GM21529 (cell line): ENCODE results near the gene USP9X.
A peak's percentile ranks its signal among the peaks of the same experiment; 100 is the strongest.
"Not testable (repeated sequence)": the region's sequence is repeated elsewhere in the genome, so short reads cannot be mapped to it uniquely, and the experiment has no call there.

ENCODE experiments used
- ATAC-seq: cut with Tn5 transposase; IDR thresholded peaks from one replicate; pipeline ENCODE4 v1.9.1; 2021; ENCODE audit not compliant: unreplicated experiment

Gene USP9X

DNA sequence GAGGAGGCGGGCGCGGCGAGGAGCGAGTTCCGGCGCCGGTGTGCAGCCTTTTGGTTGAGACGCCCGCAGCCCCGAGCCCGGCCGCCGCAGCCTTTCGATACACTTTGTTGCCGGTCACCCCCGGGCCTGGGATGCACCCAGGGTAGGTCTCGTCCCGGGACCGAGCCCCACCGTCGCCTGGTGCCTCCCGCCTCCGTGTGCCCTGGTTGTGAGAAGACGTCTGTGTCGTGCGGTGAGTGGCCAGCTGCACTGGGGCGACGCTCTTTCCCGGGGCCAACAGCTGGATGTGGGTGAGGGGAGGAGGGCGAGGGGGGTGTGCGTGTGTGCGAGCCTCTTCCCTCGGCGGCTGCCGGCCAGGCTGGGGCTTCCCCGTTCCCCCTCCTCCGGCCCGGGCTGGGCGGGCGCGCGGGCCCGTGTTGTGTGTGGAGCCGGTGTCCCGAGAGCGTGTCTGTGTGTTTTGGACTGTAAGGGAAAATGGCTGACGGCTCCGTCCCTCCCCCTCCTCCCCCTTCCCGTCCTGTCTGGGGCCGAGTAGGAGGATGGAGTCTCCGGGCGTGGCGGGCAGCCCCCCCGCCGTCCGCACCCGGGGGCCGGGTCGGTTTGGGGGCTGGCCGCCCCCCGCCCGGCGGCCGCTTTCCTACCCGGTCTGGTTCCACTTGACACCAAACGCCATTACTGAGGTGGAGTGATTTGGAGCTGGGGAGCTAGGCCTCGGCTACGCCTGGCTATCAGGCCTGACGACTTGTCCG, 807 bp downstream of the USP9X start:
- ATAC-seq: peak; percentile 11

DNA sequence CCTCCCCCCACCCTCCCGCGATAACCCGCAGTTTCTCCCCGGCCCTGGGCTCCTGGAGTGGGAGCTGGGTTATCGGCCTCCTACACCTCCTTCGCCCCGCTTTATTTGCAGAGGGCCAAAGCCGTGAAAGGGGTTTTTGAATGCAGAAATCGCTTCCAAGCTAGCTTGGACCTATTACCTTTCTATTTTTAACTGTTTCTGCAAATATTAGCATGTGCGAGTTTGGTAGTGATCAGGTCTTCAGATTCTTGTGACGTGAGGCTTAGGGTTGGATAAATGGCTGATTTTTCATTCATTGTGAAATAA, 1.3 kb downstream of the USP9X start:
- ATAC-seq: no peak

DNA sequence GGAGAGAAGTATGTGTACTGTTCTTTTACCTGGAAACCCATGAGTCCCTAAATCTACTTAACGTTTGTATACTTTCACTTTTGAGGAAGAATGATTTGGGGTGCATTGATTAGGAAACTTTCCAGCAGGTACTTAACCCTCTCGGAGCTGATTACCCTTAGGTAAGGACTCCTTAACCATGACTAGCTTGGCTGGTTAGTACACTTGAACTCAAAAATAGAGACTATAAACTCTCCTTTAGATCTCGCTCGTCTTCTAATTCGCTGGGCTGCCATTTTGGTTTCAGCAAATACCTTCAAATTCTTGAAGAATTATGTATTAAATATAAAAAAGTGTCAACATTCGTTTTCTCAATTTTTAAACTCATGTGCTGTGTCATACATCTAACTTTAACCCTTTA, 2.0 kb downstream of the USP9X start:
- no peak for ATAC-seq

DNA sequence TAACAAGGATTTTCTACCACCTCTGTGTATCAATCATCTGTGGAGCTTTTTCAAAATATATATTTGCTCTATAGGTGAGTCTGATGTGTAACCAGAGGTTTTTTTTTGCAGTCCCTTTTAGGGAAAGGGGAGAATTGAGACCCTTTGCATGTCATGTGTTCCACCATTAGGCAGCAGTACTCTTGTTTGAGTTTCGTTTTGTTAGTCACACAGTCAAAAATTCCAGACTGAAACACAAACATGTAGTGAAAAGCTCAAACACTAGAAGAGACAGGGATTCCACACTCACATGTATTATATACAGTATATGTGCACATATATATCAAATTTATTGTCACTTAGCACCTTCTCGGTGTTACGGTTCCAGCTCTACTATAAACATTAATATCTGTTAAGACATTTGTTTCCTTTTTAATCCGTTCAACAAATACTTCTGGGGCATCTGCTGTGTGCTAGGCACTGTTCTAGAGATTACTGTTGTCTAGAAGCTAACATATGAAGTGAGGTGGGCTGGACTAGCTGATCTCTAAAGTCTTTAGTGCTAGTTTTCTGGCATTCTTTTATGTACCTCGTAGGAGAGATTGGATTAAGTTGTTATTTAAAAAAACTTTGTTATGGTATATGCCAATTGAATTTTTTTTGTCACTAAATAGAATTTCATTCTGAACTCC, 5.5 kb downstream of the USP9X start:
- ATAC-seq: no peak

DNA sequence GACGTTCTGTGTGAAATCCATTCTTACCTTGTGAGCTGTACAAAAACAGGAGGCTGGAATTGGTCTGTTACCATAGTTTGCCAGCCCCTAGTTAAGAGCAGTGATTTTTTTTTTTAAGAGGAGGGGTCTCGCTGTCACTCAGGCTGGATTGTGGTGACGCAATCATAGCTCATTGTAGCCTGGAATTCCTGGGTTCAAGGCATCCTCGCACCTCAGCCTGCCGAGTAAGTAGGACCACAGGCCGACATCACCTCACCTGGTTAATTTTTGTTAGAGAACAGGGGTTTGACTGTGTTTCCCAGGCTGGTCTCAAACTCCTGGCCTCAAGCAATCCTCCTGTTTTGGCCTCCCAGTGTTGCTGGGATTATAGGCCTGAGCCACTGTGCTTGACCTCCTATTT, 7.5 kb downstream of the USP9X start:
- ATAC-seq: no peak

DNA sequence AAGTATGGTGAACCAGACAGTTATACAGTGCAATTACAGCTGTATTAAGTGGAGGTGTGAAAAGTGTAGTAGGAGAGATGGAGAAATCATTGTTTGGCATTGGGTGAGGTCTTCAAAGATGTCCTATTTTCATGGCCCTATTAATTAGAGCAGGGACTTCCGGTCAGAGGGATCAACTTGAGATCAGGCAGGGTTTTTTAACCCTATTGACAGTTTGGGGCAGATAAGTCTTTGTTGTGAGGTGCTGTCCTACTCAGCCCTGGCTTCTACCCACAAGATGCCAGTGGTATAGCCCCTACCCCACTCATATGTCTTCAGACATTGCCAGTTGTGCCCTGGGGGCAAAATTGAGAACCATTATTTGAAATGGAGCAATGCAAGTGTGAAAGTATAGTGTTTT, 9.9 kb downstream of the USP9X start:
- no peak for ATAC-seq

DNA sequence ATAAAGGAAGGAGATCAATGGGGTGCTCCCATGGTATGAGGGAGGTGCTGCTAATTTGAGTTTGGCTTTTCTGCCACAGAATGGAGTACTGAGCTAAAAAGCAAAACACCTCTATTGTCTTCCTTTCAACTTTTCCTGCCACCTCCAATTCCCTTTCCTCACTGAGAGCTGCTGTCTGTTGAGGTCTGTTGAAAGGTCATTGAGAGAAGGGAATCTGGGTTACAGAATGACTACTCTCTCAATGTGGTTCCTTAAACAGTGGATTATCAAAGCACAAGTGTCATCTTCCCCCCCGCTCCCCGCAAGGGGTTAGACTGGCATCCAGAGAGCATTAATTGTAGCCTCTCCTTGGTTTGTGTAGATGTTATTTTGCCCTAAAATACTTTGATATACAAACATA, 10.7 kb downstream of the USP9X start:
- no peak for ATAC-seq

DNA sequence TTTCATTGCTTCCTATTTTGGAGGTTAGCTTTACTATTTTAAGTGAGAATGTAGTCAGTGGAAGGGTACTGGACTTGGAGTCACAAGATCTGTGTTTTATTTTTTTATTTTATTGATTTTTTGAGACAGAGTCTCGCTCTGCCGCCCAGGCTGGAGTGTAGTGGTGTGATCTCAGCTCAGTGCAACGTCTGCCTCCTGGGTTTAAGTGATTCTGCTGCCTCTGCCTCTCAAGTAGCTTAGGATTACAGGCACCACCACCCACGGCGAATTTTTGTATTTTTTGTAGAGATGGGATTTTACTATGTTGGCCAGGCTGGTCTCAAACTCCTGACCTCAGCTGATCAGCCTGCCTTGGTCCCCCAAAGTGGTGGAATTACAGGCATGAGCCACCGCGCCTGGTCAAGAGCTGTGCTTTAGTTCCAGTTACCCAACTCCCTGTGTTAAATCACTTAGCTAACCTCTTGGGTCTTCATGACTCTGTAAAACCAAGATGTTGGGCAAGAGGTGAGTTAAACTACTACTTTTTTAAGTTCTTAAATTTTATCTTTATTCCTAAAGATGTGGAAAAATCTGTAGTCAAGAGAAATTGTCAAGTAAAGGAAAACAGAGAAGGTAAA, 11.2 kb downstream of the USP9X start:
- ATAC-seq: no peak

DNA sequence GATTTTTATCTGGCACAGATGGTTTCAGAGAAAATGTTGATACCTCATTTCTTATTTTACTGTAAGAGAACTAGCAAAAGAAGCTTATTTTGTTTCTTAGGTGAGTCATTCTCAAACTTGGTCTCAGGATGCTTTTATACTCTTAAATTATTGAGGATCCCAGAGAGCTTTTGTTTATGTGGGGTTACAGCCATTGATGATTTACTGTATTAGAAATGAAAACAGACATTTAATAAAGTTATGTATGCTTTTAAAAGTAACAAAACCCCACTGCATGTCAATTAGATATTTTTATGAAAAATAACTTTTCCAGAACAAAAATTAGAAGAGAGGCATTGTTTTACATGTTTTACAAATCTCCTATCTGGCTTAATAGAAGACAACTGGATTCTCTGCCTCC, 12.1 kb downstream of the USP9X start:
- no peak for ATAC-seq

DNA sequence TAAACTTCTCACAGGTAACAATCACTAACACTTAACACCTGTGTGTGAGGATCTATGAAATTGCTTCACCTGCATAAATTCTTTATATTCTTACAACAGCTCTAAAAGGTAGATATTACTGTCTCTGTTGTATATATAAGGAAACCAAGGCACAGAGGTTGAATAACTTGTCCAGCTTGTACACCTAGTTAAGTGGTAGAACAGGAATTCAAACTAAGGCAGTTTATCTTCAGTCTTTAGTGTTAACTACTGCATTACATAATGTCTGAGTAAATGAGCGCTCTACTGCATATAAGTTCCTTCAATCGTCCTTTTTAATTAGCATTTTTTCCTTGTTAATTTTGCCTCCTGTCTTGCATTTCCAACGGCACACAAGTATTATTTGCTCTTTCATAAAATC, 15.0 kb downstream of the USP9X start:
- no peak for ATAC-seq

DNA sequence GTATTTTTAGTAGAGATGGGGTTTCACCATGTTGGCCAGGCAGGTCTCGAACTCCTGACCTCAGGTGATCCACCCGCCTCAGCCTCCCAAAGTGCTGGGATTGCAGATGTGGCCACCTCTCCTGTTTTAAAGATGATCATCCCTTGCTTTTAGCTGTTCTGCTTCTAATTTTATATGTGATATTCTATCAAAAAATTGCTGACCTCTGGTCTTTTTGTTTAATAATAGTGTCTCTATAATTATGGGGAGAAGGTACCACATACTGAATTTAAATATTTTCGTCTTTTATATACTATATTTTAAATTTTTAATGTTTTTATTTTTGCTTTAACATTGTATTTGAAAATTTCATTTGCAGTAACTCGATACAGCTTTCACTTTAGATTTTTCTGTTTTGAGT, 15.6 kb downstream of the USP9X start:
- ATAC-seq: no peak

DNA sequence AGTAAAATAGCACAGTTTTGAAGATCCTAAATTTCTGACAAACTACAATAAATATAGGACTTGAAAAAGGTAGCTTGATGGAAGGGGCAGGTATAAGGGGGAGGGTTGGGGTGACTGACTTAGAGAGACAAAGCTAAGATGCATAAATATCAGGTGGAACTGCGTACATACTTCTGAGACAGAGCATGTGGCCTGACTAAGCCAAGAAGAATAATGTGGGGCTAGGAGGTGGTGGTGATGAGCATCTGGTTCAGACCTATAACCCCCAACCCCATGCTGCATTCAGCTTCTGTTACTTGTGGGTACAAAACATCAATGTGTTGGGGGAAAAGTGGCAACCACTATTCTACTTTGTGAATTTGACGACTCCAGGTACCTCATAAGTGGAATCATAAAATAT, 19.8 kb downstream of the USP9X start:
- no peak for ATAC-seq

DNA sequence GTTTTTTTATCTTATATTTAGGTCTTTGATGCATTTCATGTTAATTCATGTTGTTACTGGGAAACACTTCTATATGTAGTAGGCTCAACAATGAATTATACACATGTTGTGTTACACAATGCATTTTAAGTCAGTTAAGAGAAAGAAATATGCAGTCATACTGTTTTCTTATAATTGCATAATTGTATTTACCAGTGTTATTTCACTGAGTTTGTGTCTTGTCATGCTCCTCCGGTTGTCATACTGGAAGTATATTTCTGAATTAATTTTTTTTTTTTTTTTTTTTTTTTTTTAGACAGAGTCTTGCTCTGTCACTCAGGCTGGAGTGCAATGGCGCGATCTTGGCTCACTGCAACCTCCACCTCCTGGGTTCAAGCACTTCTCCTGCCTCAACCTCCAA, 21.0 kb downstream of the USP9X start:
- ATAC-seq: not testable (repeated sequence)

DNA sequence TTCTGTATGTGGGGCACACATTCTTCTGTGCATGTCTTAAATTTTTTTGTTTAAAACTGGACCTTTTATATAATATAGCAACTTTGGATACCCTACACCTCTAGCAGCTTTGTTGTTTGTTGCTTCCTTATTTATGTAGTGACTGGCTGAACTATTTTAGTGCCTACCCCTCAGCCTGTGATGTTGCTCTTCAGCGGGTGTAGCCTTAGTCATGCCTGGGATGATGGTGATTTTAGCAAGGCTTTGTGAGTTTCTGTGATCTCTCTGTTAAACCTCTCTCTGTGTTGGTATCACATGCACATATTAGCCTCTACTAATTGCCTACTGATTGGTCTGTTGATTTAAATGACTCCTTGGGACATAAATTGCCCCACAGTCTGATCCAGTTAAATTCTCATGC, 22.8 kb downstream of the USP9X start:
- no peak for ATAC-seq

DNA sequence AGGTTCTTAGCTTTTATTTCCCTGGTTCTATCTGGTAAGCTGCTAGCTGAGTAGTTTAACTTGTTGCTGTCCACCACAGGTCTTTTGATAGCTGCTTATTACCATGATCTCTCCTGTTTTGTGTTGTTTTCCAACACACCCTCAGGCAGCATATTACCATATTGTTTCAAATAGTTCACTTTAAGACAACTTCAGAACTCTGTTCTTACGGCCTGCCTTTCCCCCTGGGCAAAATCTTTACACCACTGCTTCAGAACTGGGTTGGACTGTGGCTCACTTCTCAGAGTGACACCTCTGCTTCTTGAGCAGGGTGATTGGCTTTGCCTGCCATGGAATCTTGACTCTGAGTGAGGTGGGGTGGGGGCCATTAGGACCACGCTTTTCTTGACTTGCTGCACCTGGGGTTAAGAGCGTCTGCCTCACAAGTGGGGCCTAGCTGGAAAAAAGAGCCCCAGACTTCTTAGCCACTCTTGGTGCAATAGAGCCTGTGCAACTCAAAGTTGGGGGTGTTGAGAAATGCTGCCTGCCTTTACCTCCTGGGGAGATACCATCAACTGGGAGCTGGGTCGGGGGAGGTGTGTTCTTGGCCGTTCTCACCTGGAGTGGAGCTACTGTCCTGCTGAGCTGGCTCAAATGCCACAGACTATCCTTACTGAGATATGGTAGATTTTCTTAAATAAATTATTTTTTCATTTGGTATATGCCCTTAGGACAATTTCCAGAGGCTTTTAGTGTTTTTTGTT, 23.4 kb downstream of the USP9X start:
- ATAC-seq: no peak

DNA sequence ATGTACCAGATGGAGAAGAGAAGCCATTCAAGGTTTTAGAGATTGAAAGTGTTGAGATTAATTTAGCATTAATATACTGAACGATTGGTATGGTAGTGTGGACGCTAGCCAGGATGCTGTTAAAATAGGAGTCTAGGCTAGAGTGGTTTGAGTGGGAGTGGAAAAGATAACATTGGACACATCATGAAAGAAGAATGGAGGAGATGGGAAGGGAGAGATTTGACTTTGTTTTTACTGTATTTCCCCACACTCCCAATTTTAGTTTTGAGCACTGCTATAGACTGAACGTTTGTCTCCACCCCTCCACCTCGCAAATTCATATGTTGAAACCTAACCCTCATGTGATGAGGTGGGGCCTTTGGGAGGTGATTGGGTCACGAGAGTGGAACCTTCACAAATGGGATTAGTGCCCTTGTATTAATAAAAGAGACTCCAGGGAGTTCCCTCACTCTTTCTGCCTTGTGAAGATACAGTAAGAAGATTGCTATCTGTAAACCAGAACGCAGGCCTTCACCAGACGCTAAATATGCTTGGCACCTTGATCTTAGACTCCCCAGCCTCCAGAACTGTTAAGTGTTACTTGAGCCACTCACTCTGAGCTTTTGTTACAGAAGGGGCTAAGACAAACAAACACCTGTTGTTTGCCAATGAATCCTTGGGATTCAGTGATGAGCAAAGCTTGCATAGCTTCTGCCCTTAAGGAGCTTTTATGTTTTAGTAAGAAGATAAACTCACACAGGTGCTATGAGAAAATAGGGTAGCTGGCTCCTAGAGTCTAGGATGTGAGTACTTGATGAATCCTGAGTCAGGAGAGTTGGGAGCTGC, 25.8 kb downstream of the USP9X start:
- no peak for ATAC-seq

DNA sequence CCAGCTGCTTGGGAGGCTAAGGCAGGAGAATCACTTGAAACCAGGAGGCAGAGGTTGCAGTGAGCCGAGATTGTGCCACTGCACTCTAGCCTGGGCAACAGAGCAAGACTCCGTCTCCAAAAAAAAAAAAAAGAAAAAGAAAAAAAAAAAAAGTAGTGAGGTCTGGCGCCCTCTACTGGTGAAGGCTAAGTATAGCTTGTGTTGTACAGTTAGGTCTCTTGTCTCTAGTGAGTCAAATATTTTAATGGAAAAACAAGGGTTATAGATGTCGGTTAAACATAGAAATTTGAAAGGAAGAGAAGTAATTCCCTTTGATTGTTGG, 29.8 kb downstream of the USP9X start:
- not testable (repeated sequence) for ATAC-seq

DNA sequence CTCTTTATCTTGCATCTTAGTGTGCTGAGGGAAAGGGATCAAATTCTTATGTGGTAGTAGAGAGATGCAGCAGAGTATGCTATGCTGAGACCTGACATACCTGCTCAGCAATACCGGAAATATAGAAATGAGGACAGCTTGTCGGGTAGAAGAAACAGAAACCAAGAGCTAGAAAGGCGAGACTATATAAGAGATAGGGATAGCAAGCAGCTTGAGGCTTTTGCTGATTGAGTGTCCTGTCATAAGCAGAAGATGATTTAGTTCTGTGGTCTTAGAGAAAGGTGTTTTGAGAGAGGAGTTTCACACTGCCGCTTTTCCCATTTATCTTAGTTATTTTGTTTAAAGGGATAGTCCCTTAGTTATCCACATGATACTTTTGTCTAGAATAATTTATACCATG, 31.7 kb downstream of the USP9X start:
- ATAC-seq: peak; percentile 81

DNA sequence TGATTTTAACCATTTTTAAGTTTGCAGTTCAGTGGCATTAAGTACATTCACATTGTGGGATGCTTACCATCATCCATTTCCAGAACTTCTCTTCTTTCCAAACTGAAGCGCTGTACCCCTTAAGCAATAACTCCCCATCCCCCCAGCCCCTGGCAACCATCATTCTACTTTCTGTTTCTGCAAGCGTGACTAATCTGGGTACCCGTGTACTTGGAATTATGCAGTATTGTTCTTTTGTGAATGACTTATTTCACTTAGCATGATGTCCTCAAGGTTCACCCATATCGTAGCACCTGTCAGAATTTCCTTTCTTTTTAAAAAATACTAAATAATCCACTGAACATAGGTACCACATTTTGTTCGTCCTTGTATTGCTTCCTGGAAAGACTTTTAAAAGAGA, 32.9 kb downstream of the USP9X start:
- no peak for ATAC-seq

DNA sequence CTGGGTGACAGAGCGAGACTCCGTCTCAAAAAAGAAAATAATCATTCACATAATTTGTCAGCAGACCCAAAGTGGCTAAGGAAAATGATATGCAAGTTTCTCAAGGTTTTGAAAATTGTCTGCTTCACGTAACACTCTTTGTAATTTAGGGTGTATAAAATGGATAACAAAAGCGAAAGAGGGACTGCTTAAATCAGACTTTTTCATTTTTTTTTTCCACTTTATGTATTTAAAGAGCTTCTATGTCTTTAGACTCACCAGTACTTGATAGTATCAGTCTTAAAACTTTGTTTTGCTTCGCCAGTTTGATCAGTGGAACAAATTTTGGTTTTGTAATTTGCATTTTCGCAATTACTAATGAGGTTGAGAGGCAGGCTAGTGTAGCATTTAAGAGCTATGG, 34.6 kb downstream of the USP9X start:
- ATAC-seq: no peak

DNA sequence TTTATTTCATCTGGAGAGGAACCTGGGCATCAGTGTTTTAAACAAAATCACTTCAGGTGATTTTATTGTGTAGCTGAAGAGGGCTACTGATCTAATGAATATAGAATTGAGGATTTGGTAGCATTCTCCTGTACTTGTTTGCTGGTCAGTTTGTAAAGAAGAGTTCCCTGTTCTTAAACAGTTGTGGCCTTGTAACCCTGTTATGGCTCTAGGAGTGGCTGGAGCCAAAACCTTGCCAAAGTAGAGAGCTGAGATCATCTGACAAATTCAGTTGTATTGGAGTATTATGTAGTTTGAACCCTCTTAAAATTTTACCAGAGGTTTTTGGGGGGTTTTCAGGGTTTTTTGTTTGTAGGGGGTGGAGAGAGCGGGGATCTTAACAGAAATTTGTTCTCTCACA, 36.5 kb downstream of the USP9X start:
- no peak for ATAC-seq
